ENCODE results near the gene THBS4.

THBS4 gene

GRCh38 chr5:80116000-80116399, 80.9 kb downstream of the THBS4 start:
- Histone ChIP-seq H3K27ac (ENCODE audit: low read depth, low read length) (no peak overlapping the region), H3K27me3 (ENCODE audit: control insufficient read depth, insufficient read depth, low read length) (no peaks in the 10 kb centered on the region), H3K4me3 (ENCODE audit: low read length) (no peak overlapping the region), H3K9ac (ENCODE audit: low read length) (no peak overlapping the region), H3K4me1 (ENCODE audit: control insufficient read depth, insufficient read depth, low read length) (no peaks in the 10 kb centered on the region), H3K36me3 (ENCODE audit: control insufficient read depth, insufficient read depth, low read length) (no peaks in the 10 kb centered on the region)

- no peaks in the 10 kb centered on the region for H3K36me3 ChIP-seq (ENCODE audit: control insufficient read depth, insufficient read depth, low read length)
- H3K27ac ChIP-seq (ENCODE audit: low read depth, low read length), result no peak overlapping the region
- no peak overlapping the region for H3K4me3 ChIP-seq (ENCODE audit: low read length)
Observed at GRCh38 chr5:80116465-80116864, 81.3 kb downstream of the THBS4 start.

DNA sequence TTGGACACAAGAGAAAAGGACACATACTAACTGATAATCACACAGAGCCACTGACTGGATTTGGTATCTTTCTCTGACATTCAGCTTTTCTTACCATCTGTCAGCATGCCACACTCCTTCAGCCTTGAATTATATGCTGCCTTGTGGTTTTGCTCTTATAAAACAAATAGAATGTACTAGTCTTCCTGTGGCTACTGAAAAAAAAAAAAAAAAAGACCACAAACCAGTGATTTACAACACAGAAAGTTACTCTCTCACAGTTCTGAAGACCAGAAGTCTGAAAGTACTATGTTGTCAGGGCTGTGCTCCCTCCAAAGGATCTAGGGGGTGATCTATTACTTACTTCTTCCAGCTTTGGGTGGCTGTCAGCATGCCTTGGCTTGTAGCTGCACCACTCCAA, 82.3 kb downstream of the THBS4 start:
- Histone ChIP-seq H3K4me1 (ENCODE audit: control insufficient read depth, insufficient read depth, low read length) (no peaks in the 10 kb centered on the region), H3K27me3 (ENCODE audit: control insufficient read depth, insufficient read depth, low read length) (no peaks in the 10 kb centered on the region), H3K9ac (ENCODE audit: low read length) (no peak overlapping the region), H3K27ac (ENCODE audit: low read depth, low read length) (no peak overlapping the region), H3K4me3 (ENCODE audit: low read length) (no peak overlapping the region), H3K36me3 (ENCODE audit: control insufficient read depth, insufficient read depth, low read length) (no peaks in the 10 kb centered on the region)

More at GRCh38 chr5:80116465-80116864, 81.3 kb downstream of the THBS4 start:
- Histone ChIP-seq H3K27me3 (ENCODE audit: control insufficient read depth, insufficient read depth, low read length) (no peaks in the 10 kb centered on the region), H3K9ac (ENCODE audit: low read length) (no peak overlapping the region), H3K4me1 (ENCODE audit: control insufficient read depth, insufficient read depth, low read length) (no peaks in the 10 kb centered on the region)

GRCh38 chr5:80119372-80119771, 84.2 kb downstream of the THBS4 start:
- Histone ChIP-seq H3K36me3 (ENCODE audit: control insufficient read depth, insufficient read depth, low read length) (no peaks in the 10 kb centered on the region), H3K27ac (ENCODE audit: low read depth, low read length) (no peak overlapping the region), H3K27me3 (ENCODE audit: control insufficient read depth, insufficient read depth, low read length) (no peaks in the 10 kb centered on the region), H3K4me1 (ENCODE audit: control insufficient read depth, insufficient read depth, low read length) (no peaks in the 10 kb centered on the region), H3K4me3 (ENCODE audit: low read length) (no peak overlapping the region), H3K9ac (ENCODE audit: low read length) (no peak overlapping the region)

DNA sequence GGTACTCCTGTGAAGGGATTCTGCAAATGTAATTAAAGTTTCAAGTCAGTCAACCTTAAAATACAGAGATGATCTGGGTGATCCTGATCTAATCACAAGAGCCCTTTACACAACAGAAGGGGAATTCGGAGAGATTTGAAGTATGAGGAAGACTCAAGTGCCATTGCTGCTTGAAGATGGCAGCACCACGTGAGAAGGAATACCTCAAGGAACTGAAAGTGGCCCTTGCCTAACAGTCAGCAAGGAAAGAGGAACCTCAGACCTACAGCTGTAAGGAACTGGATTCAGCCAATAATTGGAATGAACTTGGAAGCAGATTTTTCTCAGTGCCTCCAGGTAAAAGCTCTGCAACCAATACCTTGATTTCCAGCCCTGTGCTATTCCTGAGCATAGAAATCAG, 87.4 kb downstream of the THBS4 start:
- no peak overlapping the region for H3K27ac ChIP-seq (ENCODE audit: low read depth, low read length)

DNA sequence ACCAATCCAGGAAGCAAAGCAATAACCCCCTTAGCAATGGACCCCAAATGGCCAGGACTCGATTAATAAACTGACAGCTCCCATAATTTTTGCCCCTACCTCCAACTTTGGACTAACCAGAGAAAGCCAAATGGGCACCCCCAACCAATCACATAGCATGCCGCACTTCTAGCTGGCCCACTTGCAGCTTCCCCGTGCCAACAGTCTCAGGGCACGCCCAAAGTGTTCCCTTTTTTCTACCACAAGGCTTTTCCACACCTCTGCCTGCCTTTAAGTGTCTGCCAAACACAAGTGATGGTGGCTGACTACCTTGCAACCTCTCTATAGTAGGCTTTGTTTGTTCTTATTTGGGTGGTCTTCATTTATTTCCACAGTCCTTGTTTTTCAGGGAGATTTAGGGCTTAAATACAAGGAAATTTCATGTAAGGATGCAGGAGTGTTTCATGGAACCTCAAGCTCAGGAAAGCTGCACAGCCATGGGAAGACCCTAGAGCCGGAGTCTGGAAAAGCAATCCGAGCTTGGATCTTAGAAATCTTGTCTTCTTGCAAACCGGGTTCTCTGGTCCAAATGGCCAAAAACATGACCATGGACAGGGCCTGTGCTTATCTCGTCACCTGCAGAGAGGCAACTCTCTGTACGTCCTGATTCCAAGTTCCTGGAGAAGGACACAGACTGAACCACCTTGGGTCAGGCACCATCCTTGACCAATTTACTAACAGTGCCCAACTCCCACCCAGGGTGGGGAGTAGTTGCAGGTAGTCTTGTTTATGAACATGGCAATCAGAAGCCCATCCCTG, 89.2 kb downstream of the THBS4 start:
- no peaks in the 10 kb centered on the region for H3K27me3 ChIP-seq (ENCODE audit: control insufficient read depth, insufficient read depth, low read length)
- H3K4me3 ChIP-seq (ENCODE audit: low read length), result no peak overlapping the region
- no peaks in the 10 kb centered on the region for H3K4me1 ChIP-seq (ENCODE audit: control insufficient read depth, insufficient read depth, low read length)
- no peak overlapping the region for H3K27ac ChIP-seq (ENCODE audit: low read depth, low read length)
- H3K36me3 ChIP-seq (ENCODE audit: control insufficient read depth, insufficient read depth, low read length), result no peaks in the 10 kb centered on the region
- H3K9ac ChIP-seq (ENCODE audit: low read length), result no peak overlapping the region

More for the DNA sequence above, 87.4 kb downstream of the THBS4 start:
- Histone ChIP-seq H3K4me3 (ENCODE audit: low read length) (no peak overlapping the region), H3K27me3 (ENCODE audit: control insufficient read depth, insufficient read depth, low read length) (no peaks in the 10 kb centered on the region), H3K4me1 (ENCODE audit: control insufficient read depth, insufficient read depth, low read length) (no peaks in the 10 kb centered on the region), H3K36me3 (ENCODE audit: control insufficient read depth, insufficient read depth, low read length) (no peaks in the 10 kb centered on the region), H3K9ac (ENCODE audit: low read length) (no peak overlapping the region)

DNA sequence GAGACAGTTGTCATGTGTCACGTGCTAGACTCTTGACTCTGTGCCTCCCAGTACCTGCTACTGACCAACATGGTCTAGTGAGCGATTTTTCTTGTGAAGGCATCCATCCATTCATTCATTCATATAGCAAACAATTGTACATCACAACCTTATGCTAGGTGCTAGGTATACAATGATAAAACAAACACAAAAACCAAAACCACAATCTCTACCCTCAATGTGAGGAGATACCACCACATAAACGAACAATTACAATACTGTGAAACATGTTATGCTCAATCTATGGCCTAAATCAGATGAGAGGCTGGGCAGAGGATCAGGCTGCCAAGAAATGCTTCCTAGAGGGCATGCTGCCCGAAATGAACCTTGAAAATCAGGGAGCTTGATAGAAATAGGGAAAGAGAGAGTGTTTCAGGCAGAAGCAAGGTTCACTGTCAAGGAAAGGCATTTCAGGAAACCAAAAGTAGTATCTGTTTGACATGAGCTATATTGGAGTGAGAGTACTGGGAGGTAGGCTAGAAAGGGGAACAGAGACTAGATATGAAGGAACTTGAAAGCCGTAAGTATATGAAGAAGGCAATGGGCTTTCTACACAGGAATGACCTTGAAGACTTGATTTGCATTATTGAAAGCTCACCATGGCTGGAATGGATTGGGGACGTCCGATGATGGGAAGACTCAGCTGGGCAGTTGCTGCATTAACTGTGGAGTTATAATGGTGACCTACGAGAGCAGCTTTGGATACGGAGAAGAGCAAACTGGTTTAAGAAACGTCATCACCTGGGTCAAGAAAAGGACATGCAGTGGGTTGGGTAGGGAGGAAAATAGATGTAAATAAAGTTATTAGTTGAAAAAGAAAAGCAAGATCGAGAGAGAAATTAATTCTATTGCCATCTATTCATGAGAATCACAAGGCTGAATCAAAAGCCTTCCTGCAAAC, 90.1 kb downstream of the THBS4 start:
- H3K4me3 ChIP-seq (ENCODE audit: low read length), result no peak overlapping the region
- H3K36me3 ChIP-seq (ENCODE audit: control insufficient read depth, insufficient read depth, low read length), result no peaks in the 10 kb centered on the region
- H3K27me3 ChIP-seq (ENCODE audit: control insufficient read depth, insufficient read depth, low read length), result no peaks in the 10 kb centered on the region
- no peaks in the 10 kb centered on the region for H3K4me1 ChIP-seq (ENCODE audit: control insufficient read depth, insufficient read depth, low read length)
- H3K9ac ChIP-seq (ENCODE audit: low read length), result no peak overlapping the region
- no peak overlapping the region for H3K27ac ChIP-seq (ENCODE audit: low read depth, low read length)

DNA sequence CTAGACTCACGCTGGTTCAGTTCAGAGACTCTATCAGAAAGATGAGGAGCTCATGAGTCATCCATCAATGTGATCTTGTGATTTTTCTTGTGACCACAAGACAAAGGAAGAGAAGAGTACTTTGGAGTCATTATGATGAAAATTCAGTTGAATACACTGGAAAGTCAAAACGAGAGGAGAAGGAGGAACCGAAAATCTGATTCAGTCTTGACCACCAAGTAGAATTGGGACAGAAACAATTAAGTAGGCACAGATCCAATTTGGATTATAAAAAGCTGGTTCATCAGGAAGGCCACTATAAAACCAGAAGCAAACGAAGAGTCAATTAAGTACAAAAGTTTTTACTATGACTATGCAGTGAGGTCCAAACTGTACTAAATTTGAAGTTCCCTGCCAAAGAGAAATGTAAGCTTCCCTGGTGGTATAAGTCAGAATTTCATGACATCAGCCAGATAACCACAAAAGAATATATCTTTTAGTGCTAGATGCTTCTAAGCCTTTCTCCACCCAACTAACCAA, 90.9 kb downstream of the THBS4 start:
- H3K27me3 ChIP-seq (ENCODE audit: control insufficient read depth, insufficient read depth, low read length), result no peaks in the 10 kb centered on the region
- H3K4me1 ChIP-seq (ENCODE audit: control insufficient read depth, insufficient read depth, low read length), result no peaks in the 10 kb centered on the region
- H3K9ac ChIP-seq (ENCODE audit: low read length), result no peak overlapping the region
- no peaks in the 10 kb centered on the region for H3K36me3 ChIP-seq (ENCODE audit: control insufficient read depth, insufficient read depth, low read length)
- no peak overlapping the region for H3K4me3 ChIP-seq (ENCODE audit: low read length)
- H3K27ac ChIP-seq (ENCODE audit: low read depth, low read length), result no peak overlapping the region

- no peak overlapping the region for H3K27ac ChIP-seq (ENCODE audit: low read depth, low read length)
Observed at GRCh38 chr5:80127116-80127552, 92.0 kb downstream of the THBS4 start.

GRCh38 chr5:80128141-80128540, 93.0 kb downstream of the THBS4 start:
- H3K27ac ChIP-seq (ENCODE audit: low read depth, low read length), result no peak overlapping the region
- no peaks in the 10 kb centered on the region for H3K4me1 ChIP-seq (ENCODE audit: control insufficient read depth, insufficient read depth, low read length)
- no peak overlapping the region for H3K9ac ChIP-seq (ENCODE audit: low read length)
- no peaks in the 10 kb centered on the region for H3K27me3 ChIP-seq (ENCODE audit: control insufficient read depth, insufficient read depth, low read length)
- H3K36me3 ChIP-seq (ENCODE audit: control insufficient read depth, insufficient read depth, low read length), result no peaks in the 10 kb centered on the region
- no peak overlapping the region for H3K4me3 ChIP-seq (ENCODE audit: low read length)

More at GRCh38 chr5:80127116-80127552, 92.0 kb downstream of the THBS4 start:
- no peaks in the 10 kb centered on the region for H3K4me1 ChIP-seq (ENCODE audit: control insufficient read depth, insufficient read depth, low read length)
- no peaks in the 10 kb centered on the region for H3K36me3 ChIP-seq (ENCODE audit: control insufficient read depth, insufficient read depth, low read length)
- H3K4me3 ChIP-seq (ENCODE audit: low read length), result no peak overlapping the region
- H3K9ac ChIP-seq (ENCODE audit: low read length), result no peak overlapping the region
- no peaks in the 10 kb centered on the region for H3K27me3 ChIP-seq (ENCODE audit: control insufficient read depth, insufficient read depth, low read length)

DNA sequence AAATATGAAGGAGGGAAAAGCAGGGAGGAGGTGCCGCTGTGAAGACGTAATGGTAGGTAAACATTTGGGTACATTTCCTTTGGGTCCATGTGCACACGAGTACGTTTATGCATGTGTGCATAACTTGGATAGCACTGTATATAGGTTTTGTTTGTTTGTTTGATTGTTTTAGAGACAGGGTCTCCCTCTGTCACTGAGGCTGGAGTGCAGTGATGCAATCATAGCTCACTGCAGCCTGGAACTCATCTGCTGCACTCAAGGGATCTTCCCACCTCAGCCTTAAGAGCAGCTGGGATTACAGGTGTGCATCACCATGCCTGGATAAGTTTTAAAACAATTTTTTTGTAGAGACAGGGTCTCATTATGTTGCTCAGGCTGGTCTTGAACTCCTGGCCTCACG, 94.0 kb downstream of the THBS4 start:
- H3K27ac ChIP-seq (ENCODE audit: low read depth, low read length), result no peak overlapping the region
- no peak overlapping the region for H3K4me3 ChIP-seq (ENCODE audit: low read length)
- no peaks in the 10 kb centered on the region for H3K27me3 ChIP-seq (ENCODE audit: control insufficient read depth, insufficient read depth, low read length)

More for the DNA sequence above, 94.0 kb downstream of the THBS4 start:
- no peak overlapping the region for H3K9ac ChIP-seq (ENCODE audit: low read length)
- no peaks in the 10 kb centered on the region for H3K36me3 ChIP-seq (ENCODE audit: control insufficient read depth, insufficient read depth, low read length)
- H3K4me1 ChIP-seq (ENCODE audit: control insufficient read depth, insufficient read depth, low read length), result no peaks in the 10 kb centered on the region

Measured in rectal smooth muscle tissue (tissue), 1 donor.